Measurements from ENCODE around the gene NRBP1. TPM values are rescaled to one million over a fixed set of nuclear protein-coding genes. Genes with fewer than 3 reads are reported as not detected.

The NRBP1 gene
- total and polyA plus RNA-seq, 9 of the 15 experiments (the other 6 are each of a cell fraction or from before 2014, with no cell fraction given), result 2.9 to 84.5 (median 36.9) TPM

GRCh38 chr2:27379836-27380625 is 48.4 kb upstream of the NRBP1 start (continued):
- TF ChIP-seq BRD9 (IDR thresholded peaks at IDR 0.05; ENCODE audit: low read depth, partially characterized antibody), result no peak
- TF ChIP-seq THAP7 (CRISPR knock-in tag; IDR thresholded peaks at IDR 0.05), result no peak
- TF ChIP-seq ARID2 (IDR thresholded peaks at IDR 0.05), result no peak
- no peak for TF ChIP-seq DMBX1 (CRISPR knock-in tag; IDR thresholded peaks at IDR 0.05; ENCODE audit: borderline replicate concordance)
- TF ChIP-seq ZBTB40 (IDR thresholded peaks at IDR 0.05), result no peak
- TF ChIP-seq ZBTB40 (CRISPR knock-in tag; IDR thresholded peaks at IDR 0.05), result no peak
- TF ChIP-seq ATF2 (CRISPR knock-in tag; IDR thresholded peaks at IDR 0.05), result no peak
- no peak for TF ChIP-seq AFF1 (IDR thresholded peaks at IDR 0.05; ENCODE audit: low read depth in 1 of 2, partially characterized antibody in 2 of 2)
- no peak for TF ChIP-seq RBM17 (IDR thresholded peaks at IDR 0.05; ENCODE audit: borderline replicate concordance, low read depth, low read length)

Data from K562 (cell line).